BJ (cell line): Measurements from ENCODE around the gene PIGQ. TPM values are rescaled to one million over a fixed set of nuclear protein-coding genes. Genes with fewer than 3 reads are reported as not detected.
A peak's percentile ranks its signal among the peaks of the same experiment; 100 is the strongest.

Experiments
- CTCF ChIA-PET: fragments of 350-600 bp; formaldehyde crosslinking; extraction: SDS; loops from one replicate; lab custom pipeline; 2021; ENCODE audit warnings: antibody characterized with exemption, inconsistent platforms; lab: Yijun Ruan, JAX
- POLR2A ChIA-PET: fragments of 300-600 bp; sonication (Branson Sonifier 250); formaldehyde crosslinking; extraction: SDS; loops from one replicate; lab custom pipeline; 2021; ENCODE audit warnings: antibody characterized with exemption; lab: Charles Lee
- DNase-seq: peaks from one replicate; pipeline ENCODE4 v3.0.0-alpha.2; 2011; ENCODE audit warnings: low read depth
- H3K27me3 ChIP-seq: 2 replicates; pipeline ENCODE4 v1.6.0; 2011; ENCODE audit warnings: low read length; ENCODE audit not compliant: control insufficient read depth, insufficient read depth
- H3K36me3 ChIP-seq: 2 replicates; pipeline ENCODE4 v1.5.1; 2011; ENCODE audit warnings: low read length; ENCODE audit not compliant: control insufficient read depth, insufficient read depth
- H3K4me3 ChIP-seq: 2 replicates; pipeline ENCODE4 v1.5.1; 2011; ENCODE audit warnings: low read depth, mild to moderate bottlenecking, control low read depth, low read length
- polyA plus RNA-seq: library from polyadenylated mRNA; depleted of rRNA; stranded (reverse); fragments of >200 nt; gene quantifications from 2 replicates; pipeline ENCODE4 v1.2.3, GENCODE V29; 2011
- TF ChIP-seq, protein P1 (sequence below): IDR thresholded peaks from 2 replicates; pipeline ENCODE4 v1.5.1; 2011; ENCODE audit warnings: low read depth, mild to moderate bottlenecking, control low read depth, inconsistent platforms, low read length, moderate library complexity; ENCODE audit not compliant: insufficient read depth

Gene PIGQ
- polyA plus RNA-seq, 1 experiment, result 26.6 TPM

DNA sequence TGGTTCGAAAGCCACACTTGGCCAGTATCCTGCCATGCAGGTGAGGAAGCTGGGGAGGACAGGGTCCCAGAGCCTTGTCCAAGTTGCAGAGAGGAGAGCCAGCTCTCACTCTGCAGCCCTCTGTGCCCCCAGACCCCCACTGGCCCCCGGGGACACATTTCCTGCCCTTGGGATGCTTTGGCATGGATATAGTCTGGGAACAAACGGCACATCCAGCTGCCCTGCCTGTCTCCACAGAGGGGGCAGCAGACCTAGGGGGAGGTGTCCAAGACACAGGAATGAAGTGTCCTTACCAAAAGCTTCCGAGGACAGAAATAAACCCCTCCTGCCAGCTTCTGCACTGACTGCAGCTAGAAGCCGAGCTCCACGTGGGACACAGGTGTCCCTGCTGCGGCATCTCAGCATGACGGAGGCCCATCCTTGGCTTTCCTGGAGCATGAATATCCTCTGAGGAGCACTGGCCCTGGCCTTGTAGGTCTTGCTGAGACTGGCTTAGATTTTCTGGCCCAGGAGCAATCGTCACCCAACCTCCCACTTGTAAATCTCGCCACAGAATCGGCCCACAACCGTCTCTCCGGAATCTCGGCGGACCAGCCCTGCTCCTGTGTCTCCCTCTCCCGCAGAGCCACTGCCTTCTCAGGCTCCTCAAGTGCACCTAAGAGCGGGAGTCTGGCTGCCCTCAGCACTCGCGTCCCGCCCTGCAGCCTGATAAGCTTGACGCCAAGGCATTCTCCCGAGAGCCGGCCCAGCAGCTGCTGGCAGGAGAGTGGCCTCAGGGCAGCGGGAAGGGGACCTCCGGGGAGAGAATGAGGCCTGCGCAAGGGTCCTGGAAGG lies 43.4 kb upstream of the PIGQ start:
- H3K36me3 ChIP-seq, result peaks cover 12% of the 10 kb centered on the region
- H3K27me3 ChIP-seq, result no peaks in the 10 kb centered on the region
- peak overlapping the region; percentile 73 for H3K4me3 ChIP-seq
- ChIA-PET CTCF (interaction anchor here (0.6 to 1.1 kb wide), 2 partner anchors 12 to 75 kb away, joined by 3 read pairs; no protein-coding TSS in a partner anchor), POLR2A (interaction anchor here (0.6 kb wide), 1 partner anchor 125 kb away, joined by 3 read pairs; no protein-coding TSS in a partner anchor)
- DNase-seq, result no peak
- TF ChIP-seq, protein P1, sequence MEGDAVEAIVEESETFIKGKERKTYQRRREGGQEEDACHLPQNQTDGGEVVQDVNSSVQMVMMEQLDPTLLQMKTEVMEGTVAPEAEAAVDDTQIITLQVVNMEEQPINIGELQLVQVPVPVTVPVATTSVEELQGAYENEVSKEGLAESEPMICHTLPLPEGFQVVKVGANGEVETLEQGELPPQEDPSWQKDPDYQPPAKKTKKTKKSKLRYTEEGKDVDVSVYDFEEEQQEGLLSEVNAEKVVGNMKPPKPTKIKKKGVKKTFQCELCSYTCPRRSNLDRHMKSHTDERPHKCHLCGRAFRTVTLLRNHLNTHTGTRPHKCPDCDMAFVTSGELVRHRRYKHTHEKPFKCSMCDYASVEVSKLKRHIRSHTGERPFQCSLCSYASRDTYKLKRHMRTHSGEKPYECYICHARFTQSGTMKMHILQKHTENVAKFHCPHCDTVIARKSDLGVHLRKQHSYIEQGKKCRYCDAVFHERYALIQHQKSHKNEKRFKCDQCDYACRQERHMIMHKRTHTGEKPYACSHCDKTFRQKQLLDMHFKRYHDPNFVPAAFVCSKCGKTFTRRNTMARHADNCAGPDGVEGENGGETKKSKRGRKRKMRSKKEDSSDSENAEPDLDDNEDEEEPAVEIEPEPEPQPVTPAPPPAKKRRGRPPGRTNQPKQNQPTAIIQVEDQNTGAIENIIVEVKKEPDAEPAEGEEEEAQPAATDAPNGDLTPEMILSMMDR, result no peak

DNA sequence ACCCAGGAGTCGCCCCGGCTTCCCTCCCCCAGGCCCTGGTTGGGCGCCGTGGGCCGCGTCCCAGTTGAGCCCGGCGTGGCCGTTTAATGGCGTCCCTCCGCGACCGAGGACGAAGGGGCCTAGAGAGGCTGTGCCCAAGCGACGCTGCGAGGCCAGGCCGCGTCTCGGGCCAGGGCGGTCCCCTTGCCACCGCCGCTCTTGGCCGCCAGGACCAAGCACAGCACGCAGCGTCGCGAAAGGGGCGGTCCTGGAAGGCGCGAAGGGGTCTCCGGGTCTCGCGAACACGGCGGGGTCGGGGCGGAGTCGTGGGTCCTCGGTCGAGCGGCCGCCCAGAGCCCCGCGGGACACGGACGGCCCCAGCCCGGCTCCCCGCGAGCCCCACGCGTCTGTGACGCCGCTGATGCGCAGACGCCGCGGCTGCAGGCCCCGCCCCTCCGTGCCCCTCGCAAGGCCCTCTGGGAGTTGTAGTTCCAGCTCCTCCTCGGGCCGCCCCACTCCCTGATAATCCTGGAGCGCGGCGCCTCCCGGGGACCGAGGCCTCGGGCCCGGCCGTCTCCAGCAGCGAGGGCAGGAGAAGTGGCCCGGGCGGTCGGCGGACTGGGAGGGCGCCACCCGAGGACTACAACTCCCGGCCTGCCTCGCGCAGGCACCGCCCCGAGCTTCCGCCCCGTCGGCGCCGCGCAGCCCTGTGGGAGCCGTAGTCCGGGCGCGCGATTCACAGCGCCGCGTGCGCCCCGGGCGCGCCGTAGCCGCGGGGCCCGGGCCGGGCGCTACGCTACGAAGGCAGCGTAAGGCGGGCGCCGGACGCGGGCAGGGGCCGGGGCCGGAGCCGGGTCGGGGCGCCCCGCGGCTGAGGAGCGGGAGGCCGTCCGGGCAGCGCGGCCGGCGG lies 42.5 kb upstream of the PIGQ start, which contains the start of gene CAPN15:
TSS of gene CAPN15 (plus strand) at position 698 of the 889 bp plus-strand sequence. CDS start 19,127 bp downstream, outside the sequence.
- POLR2A ChIA-PET, result no interaction called here
- CTCF ChIA-PET, result interaction anchor here (0.6 kb wide), 1 partner anchor 74 kb away, joined by 3 read pairs; no protein-coding TSS in a partner anchor

DNA sequence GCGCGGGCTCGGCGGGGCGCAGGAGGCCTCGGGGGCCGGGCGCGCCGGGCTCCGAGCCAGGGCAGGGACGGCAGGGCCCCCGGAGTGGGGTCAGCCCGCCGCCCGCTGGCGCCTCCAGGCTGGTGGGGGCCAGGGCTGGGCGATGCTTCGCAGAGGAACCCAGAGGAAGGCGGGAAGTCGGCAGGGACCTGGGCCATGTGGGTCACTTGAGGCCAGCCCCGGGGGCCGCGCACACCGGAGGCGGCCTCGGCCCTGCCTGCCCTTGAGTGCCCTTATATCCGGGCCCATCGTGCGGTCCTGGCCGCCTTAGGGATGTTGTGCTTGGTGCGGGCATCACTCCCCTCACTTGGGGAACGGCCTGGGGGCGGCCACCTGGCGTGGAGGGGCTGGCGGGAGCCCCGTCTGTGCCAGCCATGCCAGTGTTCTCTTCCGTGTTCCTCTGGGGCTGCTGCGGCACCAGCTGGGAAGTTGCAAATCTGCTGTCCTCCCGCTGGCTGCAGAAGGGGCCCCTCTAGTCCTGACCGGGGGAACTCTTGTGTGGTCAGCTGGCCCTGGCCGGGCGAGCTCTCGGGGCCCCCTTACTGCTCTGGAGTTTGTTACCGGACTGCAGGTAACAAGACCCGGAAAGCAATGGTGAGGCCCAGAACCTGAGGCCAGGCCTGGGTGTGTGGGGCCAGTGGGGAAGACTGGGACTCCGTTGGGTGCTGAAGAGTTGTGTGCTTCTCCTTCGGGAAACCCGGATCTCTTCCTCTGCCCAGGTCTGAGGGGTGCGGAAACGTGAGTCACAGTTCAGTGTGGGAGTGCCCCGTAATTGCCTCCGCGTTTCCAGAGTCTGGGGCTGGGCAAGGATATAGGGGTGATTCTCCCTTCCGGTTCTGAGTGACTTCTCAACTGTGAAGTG lies 41.4 kb upstream of the PIGQ start:
- Histone ChIP-seq H3K4me3 (peak overlapping the region; percentile 73), H3K36me3 (peaks cover 11% of the 10 kb centered on the region), H3K27me3 (no peaks in the 10 kb centered on the region)
- no peak for DNase-seq
- POLR2A ChIA-PET, result no interaction called here
- TF ChIP-seq, protein P1, result no peak
- CTCF ChIA-PET, result no interaction called here

More for the DNA sequence above, 42.5 kb upstream of the PIGQ start, which contains the start of gene CAPN15:
- TF ChIP-seq, protein P1, result no peak
- H3K36me3 ChIP-seq, result peaks cover 11% of the 10 kb centered on the region
- no peak for DNase-seq
- peak within 1 kb of the TSS; percentile 73 for H3K4me3 ChIP-seq
- no peaks in the 10 kb centered on the region for H3K27me3 ChIP-seq

DNA sequence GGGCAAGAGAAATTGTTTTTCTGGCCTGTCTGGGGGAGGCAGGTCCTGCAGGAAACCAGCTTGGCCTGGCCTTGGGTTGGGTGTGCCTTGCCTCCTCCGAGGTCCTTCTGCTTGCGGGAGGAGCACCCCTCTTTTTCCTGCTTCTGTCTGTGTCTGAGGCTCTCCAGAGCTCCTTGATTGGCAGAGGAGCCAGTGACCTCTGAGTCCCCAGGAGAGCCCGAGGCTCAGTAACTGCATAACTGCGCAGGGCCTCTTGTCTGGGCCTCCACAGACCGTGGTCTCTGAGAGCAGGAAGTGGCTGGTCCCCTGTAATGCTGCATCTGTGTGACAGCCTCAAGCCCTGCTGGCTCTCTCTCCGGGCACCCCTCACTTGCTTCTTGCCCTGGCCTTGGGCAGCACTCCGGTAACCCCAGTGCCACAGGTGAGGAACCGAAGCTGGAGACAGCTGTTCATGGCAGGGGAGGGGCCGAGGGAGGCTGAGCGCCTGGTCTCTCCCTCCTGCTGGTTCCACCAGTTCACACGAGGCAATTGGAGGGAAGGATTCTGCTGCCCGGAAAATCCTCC lies 40.7 kb upstream of the PIGQ start:
- POLR2A ChIA-PET, result no interaction called here
- no peak for DNase-seq
- TF ChIP-seq, protein P1, result no peak
- peaks cover 11% of the 10 kb centered on the region for H3K36me3 ChIP-seq
- CTCF ChIA-PET, result no interaction called here
- peak overlapping the region; percentile 73 for H3K4me3 ChIP-seq
- no peaks in the 10 kb centered on the region for H3K27me3 ChIP-seq
